GM21529 (cell line): ENCODE measurements around the gene COG4.
"Not testable (repeated sequence)": the region's sequence is repeated elsewhere in the genome, so short reads cannot be mapped to it uniquely, and the experiment has no call there.

Experiments
- ATAC-seq: cut with Tn5 transposase; IDR thresholded peaks from one replicate; pipeline ENCODE4 v1.9.1; 2021; ENCODE audit not compliant: unreplicated experiment

The COG4 gene

GRCh38 chr16:70523076-70523742 is at the start of gene COG4:
TSS of gene COG4 (minus strand) at chr16:70523554. CDS start at chr16:70523543, 11 bp downstream.
- peak; percentile 50 for ATAC-seq

GRCh38 chr16:70572926-70573270 is 49.5 kb upstream of the COG4 start:
- ATAC-seq: no peak

- no peak for ATAC-seq
These were observed 48.9 kb upstream of the COG4 start for GRCh38 chr16:70572050-70572925.

- ATAC-seq: no peak
These were observed 48.3 kb upstream of the COG4 start for GRCh38 chr16:70571623-70572022.

GRCh38 chr16:70570967-70571570 is 47.7 kb upstream of the COG4 start:
- no peak for ATAC-seq

GRCh38 chr16:70569752-70570151 is 46.4 kb upstream of the COG4 start:
- no peak for ATAC-seq

GRCh38 chr16:70568601-70569237 is 45.4 kb upstream of the COG4 start:
- no peak for ATAC-seq

- ATAC-seq: no peak
These were observed 41.7 kb upstream of the COG4 start for GRCh38 chr16:70565053-70565452.

- ATAC-seq: no peak
These were observed 40.3 kb upstream of the COG4 start for GRCh38 chr16:70563636-70564035.

- ATAC-seq: no peak
These were observed 38.3 kb upstream of the COG4 start for GRCh38 chr16:70561623-70562022.

GRCh38 chr16:70556063-70556462 is 32.7 kb upstream of the COG4 start:
- no peak for ATAC-seq

- ATAC-seq: no peak
These were observed 30.3 kb upstream of the COG4 start for GRCh38 chr16:70553645-70554044.

- no peak for ATAC-seq
These were observed 29.3 kb upstream of the COG4 start for GRCh38 chr16:70552675-70553074.

- no peak for ATAC-seq
These were observed 28.4 kb upstream of the COG4 start for GRCh38 chr16:70551788-70552187.

GRCh38 chr16:70550082-70550481 is 26.7 kb upstream of the COG4 start:
- ATAC-seq: no peak

GRCh38 chr16:70548936-70549335 is 25.6 kb upstream of the COG4 start:
- no peak for ATAC-seq

GRCh38 chr16:70544548-70544947 is 21.2 kb upstream of the COG4 start:
- no peak for ATAC-seq

GRCh38 chr16:70540994-70541393 is 17.6 kb upstream of the COG4 start:
- ATAC-seq: no peak

GRCh38 chr16:70534971-70535370 is 11.6 kb upstream of the COG4 start:
- ATAC-seq: no peak

GRCh38 chr16:70529954-70530353 is 6.6 kb upstream of the COG4 start:
- not testable (repeated sequence) for ATAC-seq

GRCh38 chr16:70529051-70529777 is 5.9 kb upstream of the COG4 start:
- no peak for ATAC-seq
